ENCODE measurements around the gene TMEM218. TPM values are rescaled to one million over a fixed set of nuclear protein-coding genes. Genes with fewer than 3 reads are reported as not detected.

TMEM218 gene
- total and polyA plus RNA-seq, 2 donors (not counting 1 experiment from before 2014, with no cell fraction given) = 31.9 to 34.8 TPM

- peak; percentile 81 to 87 for DNase-seq (ENCODE audit: low read depth in 2 of 2)
- Histone ChIP-seq H3K4me1 (ENCODE audit: control insufficient read depth, extremely low read depth, insufficient read depth, low read length) (peaks cover 10% of the 10 kb centered on the region), H3K79me2 (ENCODE audit: control insufficient read depth, insufficient read depth, low read length) (no peaks in the 10 kb centered on the region), H3K9me3 (ENCODE audit: control insufficient read depth, insufficient read depth, low read depth, low read length) (no peaks in the 10 kb centered on the region), H3K4me3 (replicated peaks in 1 of 4; ENCODE audit: control extremely low read depth in 1 of 4, insufficient read depth in 1 of 4, low read depth in 3 of 4, low read length in 4 of 4) (no peak overlapping the region), H3K4me2 (ENCODE audit: extremely low read depth, insufficient read depth, low read length) (no peak overlapping the region), H3K27ac (ENCODE audit: insufficient read depth, low read length) (no peak overlapping the region), H2AFZ (ENCODE audit: low read length) (peak overlapping the region; percentile 41), H3K36me3 (ENCODE audit: control insufficient read depth, insufficient read depth, low read length) (no peaks in the 10 kb centered on the region), H4K20me1 (ENCODE audit: control insufficient read depth, extremely low read depth, insufficient read depth, low read length) (no peaks in the 10 kb centered on the region), H3K27me3 (ENCODE audit: control insufficient read depth, insufficient read depth, low read length) (no peaks in the 10 kb centered on the region), H3K9ac (ENCODE audit: insufficient read depth, low read length) (no peak overlapping the region)
- TF ChIP-seq EZH2 (IDR thresholded peaks at IDR 0.05; ENCODE audit: low read length, missing control alignments) (no peak), CTCF (conservative IDR thresholded peaks at IDR 0.05 in 1 of 2, IDR thresholded peaks at IDR 0.05 in 1 of 2; ENCODE audit: low read depth in 1 of 2, low read length in 2 of 2) (no peak)
These were observed 28.7 kb downstream of the TMEM218 start for GRCh38 chr11:125082611-125083311.

- Histone ChIP-seq H3K4me1 (ENCODE audit: control insufficient read depth, extremely low read depth, insufficient read depth, low read length) (peaks cover 10% of the 10 kb centered on the region), H3K9ac (ENCODE audit: insufficient read depth, low read length) (no peak overlapping the region), H3K79me2 (ENCODE audit: control insufficient read depth, insufficient read depth, low read length) (no peaks in the 10 kb centered on the region), H3K27me3 (ENCODE audit: control insufficient read depth, insufficient read depth, low read length) (no peaks in the 10 kb centered on the region), H3K36me3 (ENCODE audit: control insufficient read depth, insufficient read depth, low read length) (no peaks in the 10 kb centered on the region), H3K4me3 (replicated peaks in 1 of 4; ENCODE audit: control extremely low read depth in 1 of 4, insufficient read depth in 1 of 4, low read depth in 3 of 4, low read length in 4 of 4) (no peak overlapping the region), H3K4me2 (ENCODE audit: extremely low read depth, insufficient read depth, low read length) (no peak overlapping the region), H3K27ac (ENCODE audit: insufficient read depth, low read length) (no peak overlapping the region), H3K9me3 (ENCODE audit: control insufficient read depth, insufficient read depth, low read depth, low read length) (no peaks in the 10 kb centered on the region), H2AFZ (ENCODE audit: low read length) (no peak overlapping the region), H4K20me1 (ENCODE audit: control insufficient read depth, extremely low read depth, insufficient read depth, low read length) (no peaks in the 10 kb centered on the region)
- DNase-seq (ENCODE audit: low read depth in 2 of 2) = no peak
- TF ChIP-seq CTCF (conservative IDR thresholded peaks at IDR 0.05 in 1 of 2, IDR thresholded peaks at IDR 0.05 in 1 of 2; ENCODE audit: low read depth in 1 of 2, low read length in 2 of 2) (no peak), EZH2 (IDR thresholded peaks at IDR 0.05; ENCODE audit: low read length, missing control alignments) (no peak)
These were observed 29.4 kb downstream of the TMEM218 start for GRCh38 chr11:125082040-125082439.

GRCh38 chr11:125081098-125081798, 30.2 kb downstream of the TMEM218 start:
- Histone ChIP-seq H3K9me3 (ENCODE audit: control insufficient read depth, insufficient read depth, low read depth, low read length) (no peaks in the 10 kb centered on the region), H2AFZ (ENCODE audit: low read length) (no peak overlapping the region), H3K4me3 (replicated peaks in 1 of 4; ENCODE audit: control extremely low read depth in 1 of 4, insufficient read depth in 1 of 4, low read depth in 3 of 4, low read length in 4 of 4) (no peak overlapping the region), H3K9ac (ENCODE audit: insufficient read depth, low read length) (no peak overlapping the region), H3K27me3 (ENCODE audit: control insufficient read depth, insufficient read depth, low read length) (no peaks in the 10 kb centered on the region), H3K27ac (ENCODE audit: insufficient read depth, low read length) (no peak overlapping the region), H3K4me1 (ENCODE audit: control insufficient read depth, extremely low read depth, insufficient read depth, low read length) (peaks cover 10% of the 10 kb centered on the region), H4K20me1 (ENCODE audit: control insufficient read depth, extremely low read depth, insufficient read depth, low read length) (no peaks in the 10 kb centered on the region), H3K79me2 (ENCODE audit: control insufficient read depth, insufficient read depth, low read length) (no peaks in the 10 kb centered on the region), H3K36me3 (ENCODE audit: control insufficient read depth, insufficient read depth, low read length) (no peaks in the 10 kb centered on the region), H3K4me2 (ENCODE audit: extremely low read depth, insufficient read depth, low read length) (no peak overlapping the region)
- DNase-seq (ENCODE audit: low read depth in 2 of 2) = no peak
- TF ChIP-seq CTCF (conservative IDR thresholded peaks at IDR 0.05 in 1 of 2, IDR thresholded peaks at IDR 0.05 in 1 of 2; ENCODE audit: low read depth in 1 of 2, low read length in 2 of 2) (no peak), EZH2 (IDR thresholded peaks at IDR 0.05; ENCODE audit: low read length, missing control alignments) (no peak)
